NCI-H2171 treated with DMSO at 0.1 percent for 48 hours (cell line): ENCODE results near the gene MAPK7.
"Not testable (repeated sequence)": the region's sequence is repeated elsewhere in the genome, so short reads cannot be mapped to it uniquely, and the experiment has no call there.

Experiments used
- DNase-seq: peaks from one replicate; lab custom pipeline; 2025; lab: John Stamatoyannopoulos, UW

MAPK7 gene

DNA sequence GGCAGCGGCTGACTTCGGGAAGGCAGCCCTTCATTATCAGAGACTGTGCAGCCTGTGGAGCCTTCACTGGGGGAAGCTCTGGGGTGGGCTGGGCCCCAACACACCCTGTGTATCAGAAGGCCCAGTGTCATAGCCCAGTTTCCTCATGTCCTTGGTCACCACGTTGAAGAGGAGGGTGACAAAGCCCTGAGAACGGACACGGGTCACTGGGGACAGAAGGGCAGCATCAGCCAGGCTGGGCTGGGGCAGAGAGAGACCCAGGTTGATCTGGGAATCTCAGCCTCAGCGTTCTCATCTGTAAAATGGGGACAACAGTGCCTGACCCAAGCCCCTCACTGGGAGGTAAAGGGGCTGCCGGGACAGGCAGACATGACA is 35.1 kb upstream of the MAPK7 start:
- no peak for DNase-seq

DNA sequence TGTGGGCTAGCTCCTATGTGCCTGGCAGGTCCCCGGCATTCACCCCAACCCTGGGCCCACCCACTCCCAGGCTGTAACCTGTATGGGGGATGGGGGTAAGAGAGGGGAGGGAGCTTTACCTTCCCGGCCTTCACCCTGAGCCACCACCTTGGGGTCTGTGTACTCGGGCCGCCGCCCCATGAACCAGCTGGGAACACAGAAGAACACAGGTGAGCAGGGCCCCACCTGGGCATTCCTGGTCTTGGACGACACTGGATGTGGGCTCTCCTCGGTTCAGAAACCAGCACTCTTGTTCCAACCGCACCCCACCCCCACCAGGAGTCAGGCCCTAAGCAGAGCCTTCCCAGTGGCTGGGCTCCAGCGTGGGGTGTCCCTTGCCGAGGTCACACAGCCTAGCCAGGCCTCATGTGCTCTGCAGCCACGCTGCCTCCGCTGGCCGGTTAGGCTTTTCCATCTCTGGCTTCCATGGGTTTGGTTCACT is 34.6 kb upstream of the MAPK7 start:
- no peak for DNase-seq

DNA sequence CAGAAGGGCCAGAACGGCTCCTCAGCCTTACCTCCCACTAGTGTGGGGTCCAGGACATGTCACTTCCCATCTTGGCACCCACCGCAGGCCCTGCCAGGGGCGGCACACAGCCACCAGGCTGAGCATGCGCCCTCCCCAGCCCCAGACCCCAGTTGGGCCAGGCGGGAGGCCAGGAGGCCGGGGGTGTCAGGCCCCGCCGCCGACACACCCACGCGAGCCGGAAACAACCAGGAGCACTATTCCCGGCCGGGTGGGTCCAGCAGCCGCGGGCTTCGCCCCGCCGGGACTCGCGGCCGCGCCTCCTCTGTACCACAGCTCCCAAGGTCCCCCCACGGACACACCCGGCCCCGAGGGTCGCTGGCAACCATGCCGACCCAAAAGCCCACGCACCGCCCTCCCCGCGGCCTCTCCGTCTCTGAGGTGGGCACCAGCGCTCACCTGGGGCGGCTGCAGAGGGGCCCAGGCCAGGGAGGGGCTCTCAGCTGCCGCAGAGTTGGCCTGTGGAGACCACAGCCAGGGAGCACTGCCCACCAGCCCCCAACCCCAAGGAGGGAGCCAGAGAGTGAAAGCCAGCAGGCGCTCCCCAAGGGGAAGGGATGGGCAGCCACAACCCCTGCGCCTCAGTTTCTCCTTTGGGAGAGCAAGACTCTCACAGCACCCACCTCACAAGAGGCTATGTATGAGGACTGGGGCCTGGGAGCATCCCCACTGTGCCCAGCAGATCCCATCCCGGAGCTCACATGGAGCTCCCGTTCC is 33.8 kb upstream of the MAPK7 start:
- no peak for DNase-seq

DNA sequence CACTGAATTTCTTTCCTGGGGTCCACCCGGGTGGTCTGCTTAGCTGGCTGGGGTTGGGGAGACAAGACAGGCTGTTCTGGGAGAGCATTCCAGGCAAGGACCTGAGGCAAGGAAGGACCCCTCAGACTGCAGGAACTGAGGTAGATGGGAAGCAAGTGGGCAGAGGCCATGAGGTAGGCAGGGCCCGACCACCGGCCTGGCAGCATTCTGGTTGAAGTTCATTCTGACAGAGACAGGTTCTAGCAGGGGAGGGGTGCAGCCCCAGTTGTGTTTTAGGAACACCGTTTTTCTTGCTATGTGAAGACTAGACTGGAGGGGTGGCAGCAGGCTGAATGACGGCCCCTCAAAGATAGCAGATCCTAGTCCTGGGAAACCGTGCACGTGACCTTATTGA is 33.2 kb upstream of the MAPK7 start:
- DNase-seq: no peak

DNA sequence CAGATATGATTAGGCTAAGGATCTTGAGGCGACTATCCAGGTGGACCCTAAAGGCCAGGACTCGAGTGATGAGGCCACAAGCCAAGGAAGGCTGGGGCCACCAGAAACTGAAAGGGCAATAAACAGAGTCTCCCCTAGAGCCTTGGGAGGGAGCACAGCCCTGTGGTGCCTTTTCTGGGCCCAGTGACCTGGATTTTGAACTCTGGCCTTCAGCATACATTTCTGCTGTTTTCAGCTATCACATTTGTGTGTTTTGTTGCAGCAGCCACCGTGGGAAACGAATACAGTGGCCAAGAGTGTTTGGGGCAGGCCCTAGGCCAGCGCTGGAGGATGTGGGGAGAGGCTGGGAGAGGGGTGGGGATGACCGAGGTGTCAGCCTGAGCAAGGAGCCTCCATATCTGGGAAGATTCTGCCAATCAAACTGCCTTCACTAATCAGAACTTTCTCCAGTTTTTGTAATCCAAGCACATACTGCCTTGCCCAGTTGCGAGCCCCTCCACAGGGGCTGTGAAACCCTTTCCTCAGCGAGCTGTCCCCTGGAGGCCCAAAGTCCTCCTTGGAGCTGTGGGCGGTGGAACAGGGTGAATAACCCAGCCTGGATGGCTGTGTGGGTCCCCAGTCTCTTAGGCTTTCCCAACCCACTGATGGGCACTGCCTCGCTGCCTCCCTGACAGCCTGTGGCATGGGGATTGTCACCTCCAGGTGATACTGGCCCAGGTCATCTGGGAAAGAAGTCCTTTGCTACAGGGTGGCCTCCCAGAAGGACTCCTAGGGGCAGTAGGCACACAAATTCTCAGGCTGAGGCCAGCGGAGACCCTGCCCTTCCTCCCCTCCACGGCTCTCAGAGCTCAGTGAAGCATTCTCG is 32.6 kb upstream of the MAPK7 start:
- no peak for DNase-seq

DNA sequence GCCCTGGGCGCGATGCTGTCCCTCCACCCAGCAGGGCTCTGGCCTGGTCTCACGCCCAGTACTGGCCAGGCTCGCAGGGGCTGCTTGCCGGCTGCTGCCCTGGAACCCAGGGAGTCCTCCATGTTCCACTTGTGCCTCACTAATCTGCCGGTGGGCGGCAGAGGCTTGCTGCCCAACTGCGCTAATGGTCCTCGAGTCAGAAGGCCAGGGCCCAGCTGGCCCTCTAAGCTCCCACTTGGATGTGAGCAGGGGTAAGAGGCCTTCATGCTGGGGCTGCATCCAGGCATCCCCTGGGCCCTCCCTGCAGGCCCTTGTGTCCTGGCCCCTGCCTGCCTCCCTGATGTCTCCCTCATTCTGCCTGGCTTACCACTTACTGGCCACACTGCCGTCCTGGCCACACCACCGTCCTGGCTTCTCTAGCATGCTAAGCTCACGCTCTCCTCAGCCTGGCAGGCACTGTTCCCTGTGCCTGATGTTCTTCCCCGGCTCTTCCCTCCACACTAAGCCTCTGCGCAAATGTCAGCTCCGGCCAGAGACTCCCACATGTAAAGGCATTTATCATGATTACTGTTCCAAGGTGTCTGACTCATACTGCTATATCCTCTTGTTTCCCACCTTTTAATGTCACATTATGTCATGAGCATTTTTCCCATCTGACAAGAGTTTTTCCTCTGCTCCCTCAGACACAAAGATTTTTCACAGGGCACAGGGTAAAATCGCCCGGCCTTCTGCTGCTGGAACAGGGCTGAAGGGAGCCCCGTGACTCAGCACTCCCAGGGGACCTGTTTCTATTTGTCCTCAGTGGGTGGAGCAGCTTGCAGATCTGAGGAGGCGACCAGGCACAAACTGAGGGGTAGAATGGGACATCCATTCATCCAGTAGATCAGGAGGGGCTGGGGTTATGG is 31.7 kb upstream of the MAPK7 start:
- peak; percentile 88 for DNase-seq

DNA sequence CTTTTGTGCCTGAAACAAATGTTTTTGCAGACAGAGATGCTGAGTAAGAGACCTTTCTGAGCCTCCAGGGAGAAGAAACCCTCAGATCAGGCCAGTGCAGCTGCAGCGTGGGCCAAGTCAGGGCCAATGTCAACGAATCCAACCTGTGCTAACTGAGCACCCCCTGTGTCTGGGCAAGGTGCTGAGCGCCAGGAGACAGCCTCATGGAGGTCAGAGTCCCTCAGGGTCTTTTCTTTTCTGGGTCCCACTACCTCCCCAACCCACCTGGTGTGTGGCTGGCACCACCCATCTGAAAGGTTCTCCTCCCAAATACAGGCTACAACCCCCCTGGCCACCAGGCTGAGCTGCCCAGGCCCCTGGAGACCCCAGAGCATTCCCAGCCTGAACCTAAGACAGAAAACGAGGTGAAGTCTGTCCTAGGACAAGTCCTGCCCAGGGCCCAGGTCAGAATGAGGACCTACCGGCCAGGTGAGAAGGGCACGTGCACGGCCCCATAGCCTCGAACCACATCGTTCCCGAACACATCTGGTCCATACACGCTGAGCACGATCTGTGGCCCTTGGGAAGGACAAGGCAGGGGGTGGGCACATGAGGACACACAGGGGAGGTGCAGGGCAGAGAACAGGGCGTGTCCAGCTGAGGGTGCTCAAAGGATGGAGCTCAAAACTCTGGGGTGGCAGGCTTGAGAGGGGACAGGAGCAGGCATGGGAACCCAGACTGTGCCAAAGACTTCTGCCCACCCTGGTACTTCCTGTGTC is 30.8 kb upstream of the MAPK7 start:
- no peak for DNase-seq

DNA sequence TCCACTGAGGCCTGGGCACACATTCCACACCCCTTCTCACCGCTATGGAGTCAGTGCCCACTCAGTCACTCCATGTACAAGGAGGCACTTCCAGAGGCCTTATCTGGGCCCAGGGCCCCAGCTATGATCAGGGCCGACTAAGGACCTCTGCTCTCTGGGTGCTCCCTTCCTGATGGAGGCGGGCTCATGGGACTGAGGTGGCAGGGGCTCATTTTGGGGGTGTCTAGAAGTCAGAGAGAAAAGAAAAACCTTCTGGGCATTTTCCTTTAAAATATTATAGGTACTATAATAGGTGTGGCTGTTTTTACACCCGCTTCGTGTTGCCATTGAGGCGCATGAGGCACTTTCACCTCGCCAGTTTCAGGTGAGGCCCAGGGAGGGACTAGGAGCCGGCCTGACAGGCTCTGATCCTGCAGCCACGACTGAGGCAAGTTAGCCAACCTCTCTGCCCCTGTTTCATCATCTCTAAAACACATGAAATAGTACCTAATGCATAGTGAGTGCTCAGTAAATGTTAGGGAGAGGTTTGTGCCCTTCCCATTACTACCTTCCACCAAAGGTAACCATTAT is 30.1 kb upstream of the MAPK7 start:
- no peak for DNase-seq

DNA sequence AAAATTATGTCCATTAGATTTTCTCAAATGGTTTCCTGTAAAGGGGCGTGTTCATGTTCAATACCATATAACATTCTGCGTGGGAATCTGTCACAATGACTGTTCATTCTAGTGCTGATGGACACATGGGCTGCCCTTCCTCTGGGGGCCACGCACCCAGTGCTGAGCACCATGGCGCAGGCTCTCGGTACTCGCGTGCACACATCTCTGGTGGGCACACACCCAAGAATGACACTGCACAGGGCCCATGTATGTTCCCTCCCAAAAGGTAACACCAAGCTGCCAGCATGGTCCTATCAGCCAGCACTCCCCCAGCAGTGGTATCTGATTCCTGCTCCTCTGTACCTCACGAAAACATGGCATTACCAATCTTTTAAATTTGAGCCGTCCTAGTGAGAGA is 29.5 kb upstream of the MAPK7 start:
- DNase-seq: no peak

DNA sequence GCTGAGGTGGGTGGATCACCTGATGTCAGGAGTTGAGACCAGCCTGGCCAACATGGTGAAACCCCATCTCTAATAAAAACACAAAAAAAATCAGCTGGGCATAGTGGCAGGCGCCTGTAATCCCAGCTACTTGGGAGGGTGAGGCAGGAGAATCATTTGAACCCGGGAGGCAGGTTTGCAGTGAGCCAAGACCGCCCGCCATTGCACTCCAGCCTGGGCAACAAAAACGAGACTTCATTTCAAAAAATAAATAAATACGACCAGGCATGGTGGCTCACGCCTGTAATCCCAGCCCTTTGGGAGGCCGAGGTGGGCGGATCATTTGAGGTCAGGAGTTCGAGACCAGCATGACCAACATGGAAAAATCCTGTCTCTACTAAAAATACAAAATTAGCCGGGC is 24.9 kb upstream of the MAPK7 start:
- not testable (repeated sequence) for DNase-seq

DNA sequence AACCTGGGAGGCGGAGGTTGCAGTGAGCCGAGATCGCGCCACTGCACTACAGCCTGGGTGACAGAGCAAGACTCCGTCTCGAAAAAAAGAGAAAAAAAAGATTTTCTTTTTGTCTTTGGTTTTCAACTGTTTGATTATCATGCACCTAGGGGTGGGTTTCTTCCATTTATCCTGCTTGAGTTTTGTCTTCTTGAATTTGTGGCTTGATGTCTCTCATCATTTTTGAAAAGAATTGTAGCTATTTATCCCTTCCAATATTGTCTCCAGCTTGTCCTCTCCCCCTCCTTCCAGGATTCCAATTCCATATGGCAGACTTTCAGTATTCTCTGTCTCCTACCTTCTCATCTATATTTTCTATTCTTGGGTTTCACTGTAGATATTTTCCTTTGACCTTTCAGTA is 23.6 kb upstream of the MAPK7 start:
- no peak for DNase-seq

DNA sequence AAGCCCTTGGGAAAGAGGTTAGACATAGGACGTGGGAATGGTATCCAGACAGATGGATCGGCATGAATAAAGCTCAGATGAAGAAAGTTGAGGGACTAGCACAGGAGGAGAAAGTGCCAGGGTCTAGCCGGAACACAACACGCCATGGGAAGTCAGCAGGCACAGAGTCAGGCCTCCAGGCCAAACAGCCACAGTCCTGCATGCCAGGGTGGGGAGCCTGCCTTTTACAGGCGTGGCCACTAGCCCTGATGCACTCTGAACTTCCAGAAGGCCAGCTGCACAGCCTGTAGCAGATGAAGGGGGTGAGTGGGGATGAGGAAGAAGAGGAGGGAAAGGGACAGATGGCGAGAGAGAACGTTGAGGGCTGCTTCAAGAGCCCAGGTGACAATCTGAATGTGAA is 20.9 kb upstream of the MAPK7 start:
- no peak for DNase-seq

DNA sequence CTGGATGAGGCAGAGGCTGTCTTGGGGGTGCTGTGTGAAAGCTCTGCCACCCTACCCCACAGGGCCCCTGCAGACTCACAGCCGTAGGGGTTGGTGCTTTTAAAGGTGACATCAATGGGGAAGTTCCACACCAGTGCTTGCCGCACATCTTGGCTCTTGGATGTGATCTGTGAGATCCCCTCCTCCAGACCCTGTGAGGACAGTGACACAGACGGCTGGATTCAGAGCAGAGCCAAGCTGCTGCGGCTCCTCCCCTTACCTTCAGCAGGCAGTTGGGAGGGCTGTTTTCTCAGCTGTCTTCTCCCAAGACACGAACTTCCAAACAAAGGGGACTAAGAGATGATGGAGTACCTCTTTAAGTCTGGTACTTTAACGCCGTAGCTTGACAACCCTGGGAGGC is 20.5 kb upstream of the MAPK7 start:
- DNase-seq: no peak

DNA sequence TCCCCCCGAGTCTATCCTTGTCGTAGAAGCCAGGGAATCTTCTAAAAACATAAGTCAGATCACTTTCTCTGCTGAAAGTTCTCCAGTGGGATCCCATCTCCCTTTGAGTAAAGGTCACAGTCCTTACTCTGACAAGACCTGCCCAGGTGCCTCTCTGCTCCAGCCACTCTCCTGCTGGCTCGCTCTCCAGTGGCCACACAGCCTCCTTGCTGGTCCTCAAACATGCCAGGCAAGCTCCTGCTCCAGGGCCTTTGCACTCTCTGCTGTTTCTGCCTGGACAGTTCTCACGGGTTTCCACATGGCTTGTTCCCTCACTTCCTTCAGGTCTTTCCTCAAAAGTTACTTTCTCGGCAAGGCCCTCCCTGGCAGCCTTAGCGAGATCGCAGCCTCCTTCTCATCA is 19.1 kb upstream of the MAPK7 start:
- no peak for DNase-seq

DNA sequence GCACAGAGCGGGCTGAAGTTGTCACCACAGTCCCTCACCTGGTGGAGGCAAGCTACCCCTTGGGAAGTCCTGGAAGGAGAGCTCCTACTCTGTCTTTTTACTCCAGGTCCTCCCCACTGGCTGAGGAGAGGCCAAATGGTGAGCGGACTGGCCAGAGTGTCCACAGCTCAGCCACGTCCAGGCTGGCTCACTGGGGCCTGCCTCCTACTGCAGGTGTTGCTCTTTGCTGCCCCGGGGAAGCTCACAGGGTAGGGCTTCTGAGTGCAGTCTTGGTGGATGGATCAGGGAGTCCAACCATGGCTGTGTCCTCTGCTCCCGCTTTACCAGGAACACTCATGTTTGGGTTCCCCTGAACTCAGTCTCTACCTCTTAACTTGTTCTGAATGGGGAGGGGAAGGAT is 18.4 kb upstream of the MAPK7 start:
- no peak for DNase-seq

DNA sequence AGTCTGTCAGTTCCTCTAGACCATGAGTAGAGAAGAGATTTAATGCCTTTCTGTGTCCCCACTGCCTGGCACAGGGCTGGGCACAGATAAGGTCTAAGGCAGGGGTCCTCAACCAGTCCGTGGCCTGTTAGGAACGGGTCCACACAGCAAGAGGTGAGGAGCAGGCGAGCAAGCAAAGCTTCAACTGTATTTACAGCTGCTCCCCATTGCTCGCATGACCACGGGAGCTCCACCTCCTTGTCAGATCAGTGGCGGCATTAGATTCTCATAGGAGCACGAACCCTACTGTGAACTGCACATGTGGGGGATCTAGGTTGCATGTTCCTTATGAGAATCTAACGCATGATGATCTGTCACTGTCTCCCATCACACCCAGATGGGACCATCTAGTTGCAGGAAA is 17.5 kb upstream of the MAPK7 start:
- DNase-seq: no peak

DNA sequence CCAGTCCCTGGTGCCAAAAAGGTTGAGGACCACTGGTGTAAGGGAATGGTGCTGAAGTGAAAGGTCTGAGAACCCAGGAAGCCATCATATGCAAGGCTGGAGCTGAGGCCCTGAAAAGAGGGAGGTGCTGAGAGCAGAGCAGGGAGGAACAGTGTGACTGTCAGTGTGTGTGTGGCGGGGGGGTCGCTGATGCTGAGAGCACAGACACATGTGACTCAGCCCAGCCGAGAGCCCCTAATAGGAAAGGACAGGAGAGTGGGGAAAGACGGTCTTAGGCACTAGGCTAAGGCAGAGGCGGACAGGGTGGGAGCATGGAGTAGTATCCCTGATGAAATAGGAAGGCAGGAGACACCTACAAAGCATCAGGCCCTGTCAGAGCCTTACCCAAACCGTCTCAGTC is 17.0 kb upstream of the MAPK7 start:
- no peak for DNase-seq

DNA sequence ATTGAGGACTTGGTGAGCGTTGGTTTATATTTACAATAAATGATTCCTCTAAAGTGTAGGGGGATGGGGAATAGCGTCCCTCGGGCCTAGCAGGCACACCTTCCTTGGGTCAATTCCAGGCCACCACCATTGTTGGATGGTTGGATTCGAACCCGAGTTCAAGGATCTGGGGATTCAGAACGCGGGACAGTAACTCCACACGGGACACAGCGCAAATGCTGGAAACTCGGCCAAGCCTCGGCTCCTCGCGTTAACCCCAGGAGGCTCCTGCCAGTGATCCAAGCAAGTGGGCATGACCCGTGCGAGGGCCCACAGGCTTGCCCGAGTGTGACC is 16.4 kb upstream of the MAPK7 start:
- DNase-seq: no peak

DNA sequence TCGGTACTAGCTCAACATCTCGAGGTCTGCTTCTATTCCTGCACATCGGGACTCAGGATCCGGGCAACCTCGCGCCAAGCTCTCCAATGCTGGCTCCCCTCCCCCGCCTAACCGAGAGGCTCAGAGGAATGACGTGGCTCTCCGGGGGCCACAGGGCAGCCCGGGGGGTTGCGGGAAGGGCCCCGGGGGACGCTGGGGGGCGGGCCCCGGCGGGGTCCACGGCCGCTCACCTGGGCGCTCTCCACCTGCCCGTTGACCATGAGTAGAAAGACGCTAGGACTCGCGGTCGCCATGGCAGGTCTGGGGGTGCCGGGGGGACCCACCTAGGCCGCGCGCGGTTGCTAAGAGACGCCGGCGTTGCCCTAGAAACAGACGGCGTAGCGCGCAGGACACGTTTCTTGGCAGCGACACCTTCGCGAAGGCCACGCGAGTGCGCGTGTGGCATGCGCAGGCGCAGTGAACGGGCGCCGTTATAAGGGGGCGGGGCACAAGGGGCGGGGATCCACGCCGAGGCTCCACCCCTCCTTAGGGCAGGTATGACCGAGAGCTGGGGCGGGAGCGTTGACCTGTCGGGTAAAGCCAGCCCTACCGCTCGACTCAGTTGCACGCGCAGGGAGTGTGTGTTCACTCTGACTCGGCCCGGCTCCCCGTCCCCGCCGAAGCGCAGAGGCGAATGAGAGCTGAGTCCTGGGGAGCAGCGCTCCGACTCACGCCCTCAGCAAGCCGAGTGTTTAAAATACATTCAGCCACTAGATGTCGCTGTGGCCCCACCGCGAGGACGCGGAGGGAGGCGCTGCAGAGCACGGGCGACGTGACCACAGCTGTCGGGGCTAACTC is 15.8 kb upstream of the MAPK7 start, which contains the start of gene B9D1:
B9D1 (minus strand) TSS at position 447 of the 837 bp plus-strand sequence; CDS start at position 293, 154 bp downstream.
- peak; percentile 92 for DNase-seq

DNA sequence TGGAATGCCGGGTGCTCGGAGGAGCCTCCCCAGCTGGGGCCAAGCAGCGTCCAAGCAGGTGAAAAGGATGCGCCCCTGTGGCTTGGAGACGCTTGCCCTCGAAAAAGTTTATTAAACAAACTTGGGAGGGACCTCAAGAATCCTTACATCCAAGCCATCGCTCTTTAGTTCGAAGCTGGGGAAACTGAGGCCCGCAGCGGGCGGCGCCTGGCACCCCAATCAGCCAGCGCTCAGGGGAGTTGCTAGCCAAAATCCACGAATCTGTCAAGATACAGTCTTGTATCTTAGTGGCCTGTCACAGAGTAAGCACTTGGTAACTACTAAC is 15.2 kb upstream of the MAPK7 start:
- DNase-seq: no peak
